Gastroesophageal sphincter (tissue), 3 donors: Measurements from ENCODE around the gene ADD1.

Experiments used
- CTCF ChIP-seq, 4 experiments: fragments of 200-600 bp in 2 of 4; fragments of 450-650 bp in 2 of 4; sonication (generic) in 1 of 4; IDR thresholded peaks; one replicate each; pipeline ENCODE4 v1.5.1; 2017 to 2019; ENCODE audit warnings: antibody characterized with exemption in 4 of 4, mild to moderate bottlenecking in 2 of 4, moderate library complexity in 2 of 4
- POLR2A ChIP-seq, 2 donors: fragments of 450-650 bp; IDR thresholded peaks; one replicate each; pipeline ENCODE4 v1.6.1; 2017; ENCODE audit warnings: antibody characterized with exemption in 2 of 2, mild to moderate bottlenecking in 2 of 2, moderate library complexity in 1 of 2

DNA sequence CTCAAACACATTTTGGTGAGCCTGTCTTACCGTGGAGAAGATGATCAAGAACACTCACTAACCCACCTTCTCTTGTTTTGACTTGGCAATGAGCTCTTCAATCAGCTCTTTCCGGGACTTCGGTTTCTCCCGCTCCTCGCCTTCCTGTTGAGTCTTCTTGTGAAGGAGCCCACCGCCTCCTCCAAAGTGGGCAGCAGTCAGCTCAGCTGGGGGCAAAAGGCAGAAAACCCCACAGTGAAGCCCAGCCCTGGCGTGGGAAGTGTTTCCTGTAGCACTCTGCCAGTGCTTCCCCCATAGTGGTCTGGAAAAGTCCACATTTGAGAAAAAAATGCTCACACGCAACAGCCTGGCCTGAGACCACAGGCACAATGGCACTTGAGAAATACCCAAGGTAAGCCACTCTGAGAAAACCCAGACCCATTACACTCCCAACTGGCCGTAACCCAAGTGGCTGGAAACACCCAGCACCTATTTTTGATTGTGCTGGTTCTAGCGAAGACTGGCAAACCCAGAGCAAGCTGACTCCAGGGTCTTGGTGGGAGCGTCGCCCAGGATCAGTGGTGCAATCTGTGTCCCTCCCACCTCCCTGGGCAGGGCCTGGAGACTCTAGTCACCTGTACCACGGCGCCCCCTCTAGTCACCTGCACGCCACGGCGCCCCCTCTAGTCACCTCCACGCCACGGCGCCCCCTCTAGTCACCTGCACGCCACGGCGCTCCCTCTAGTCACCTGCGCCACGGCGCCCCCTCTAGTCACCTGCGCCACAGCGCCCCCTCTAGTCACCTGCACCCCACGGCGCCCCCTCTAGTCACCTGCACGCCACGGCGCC, 110.9 kb downstream of the ADD1 start:
- TF ChIP-seq CTCF (IDR thresholded peaks at IDR 0.05) (no peak), POLR2A (IDR thresholded peaks at IDR 0.05) (no peak)
